GM12864 (cell line): Measurements from ENCODE around the gene KRT77.

Source experiments
- DNase-seq: peaks from one replicate; pipeline ENCODE4 v3.0.0-alpha.2; 2011; ENCODE audit warnings: low read depth
- H3K4me3 ChIP-seq: 2 replicates; pipeline ENCODE4 v1.5.1; 2011; ENCODE audit warnings: mild to moderate bottlenecking, low read depth, low read length, control low read depth
- CTCF ChIP-seq: IDR thresholded peaks from 2 replicates; pipeline ENCODE4 v1.5.1; 2011; ENCODE audit warnings: low read depth, mild to moderate bottlenecking, moderate library complexity, low read length, control low read depth, inconsistent platforms; ENCODE audit errors: missing control alignments

The KRT77 gene

GRCh38 chr12:52724384-52724783, 21.1 kb upstream of the KRT77 start:
- TF ChIP-seq CTCF, result no peak
- H3K4me3 ChIP-seq, result no peak overlapping the region
- no peak for DNase-seq

DNA sequence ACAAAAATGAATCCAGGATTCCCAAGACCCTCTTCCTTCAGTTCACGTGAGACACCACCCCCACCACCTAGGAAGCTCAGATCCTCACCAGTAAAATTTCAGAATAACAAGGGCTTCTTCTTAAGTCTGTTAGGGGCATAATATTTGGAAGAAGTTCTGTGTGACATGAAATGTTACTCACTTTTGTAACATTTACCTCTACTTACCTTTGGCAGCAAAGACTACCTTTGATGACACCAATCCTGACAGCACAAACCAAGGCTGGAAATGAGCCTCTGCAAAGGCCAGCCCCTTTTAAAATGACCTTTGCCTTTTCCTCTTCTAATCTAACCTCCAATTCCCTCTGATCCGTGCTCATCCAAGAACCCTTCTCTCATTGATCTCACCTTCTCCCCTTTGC, 19.4 kb upstream of the KRT77 start:
- TF ChIP-seq CTCF, result no peak
- no peak overlapping the region for H3K4me3 ChIP-seq
- DNase-seq, result no peak

GRCh38 chr12:52721838-52722470, 18.6 kb upstream of the KRT77 start:
- TF ChIP-seq CTCF, result no peak
- DNase-seq, result no peak
- no peak overlapping the region for H3K4me3 ChIP-seq

- no peak for TF ChIP-seq CTCF
- DNase-seq, result no peak
- no peak overlapping the region for H3K4me3 ChIP-seq
Observed at GRCh38 chr12:52720365-52720886, 17.1 kb upstream of the KRT77 start.

GRCh38 chr12:52716061-52716460, 12.7 kb upstream of the KRT77 start:
- no peak for DNase-seq
- no peak overlapping the region for H3K4me3 ChIP-seq
- no peak for TF ChIP-seq CTCF

- no peak overlapping the region for H3K4me3 ChIP-seq
- TF ChIP-seq CTCF, result no peak
- DNase-seq, result no peak
Observed at GRCh38 chr12:52715416-52715815, 12.1 kb upstream of the KRT77 start.

GRCh38 chr12:52714887-52715281, 11.6 kb upstream of the KRT77 start:
- H3K4me3 ChIP-seq, result no peak overlapping the region
- no peak for DNase-seq
- no peak for TF ChIP-seq CTCF
